Measurements from ENCODE around the gene MYLK4. TPM values are rescaled to one million over a fixed set of nuclear protein-coding genes. Genes with fewer than 3 reads are reported as not detected.
A peak's percentile ranks its signal among the peaks of the same experiment; 100 is the strongest.

MYLK4 gene
- total and polyA plus RNA-seq, 2 of the 13 experiments (the other 11 are each of a cell fraction or from before 2014, with no cell fraction given) = 0.26 to 0.29 TPM

DNA sequence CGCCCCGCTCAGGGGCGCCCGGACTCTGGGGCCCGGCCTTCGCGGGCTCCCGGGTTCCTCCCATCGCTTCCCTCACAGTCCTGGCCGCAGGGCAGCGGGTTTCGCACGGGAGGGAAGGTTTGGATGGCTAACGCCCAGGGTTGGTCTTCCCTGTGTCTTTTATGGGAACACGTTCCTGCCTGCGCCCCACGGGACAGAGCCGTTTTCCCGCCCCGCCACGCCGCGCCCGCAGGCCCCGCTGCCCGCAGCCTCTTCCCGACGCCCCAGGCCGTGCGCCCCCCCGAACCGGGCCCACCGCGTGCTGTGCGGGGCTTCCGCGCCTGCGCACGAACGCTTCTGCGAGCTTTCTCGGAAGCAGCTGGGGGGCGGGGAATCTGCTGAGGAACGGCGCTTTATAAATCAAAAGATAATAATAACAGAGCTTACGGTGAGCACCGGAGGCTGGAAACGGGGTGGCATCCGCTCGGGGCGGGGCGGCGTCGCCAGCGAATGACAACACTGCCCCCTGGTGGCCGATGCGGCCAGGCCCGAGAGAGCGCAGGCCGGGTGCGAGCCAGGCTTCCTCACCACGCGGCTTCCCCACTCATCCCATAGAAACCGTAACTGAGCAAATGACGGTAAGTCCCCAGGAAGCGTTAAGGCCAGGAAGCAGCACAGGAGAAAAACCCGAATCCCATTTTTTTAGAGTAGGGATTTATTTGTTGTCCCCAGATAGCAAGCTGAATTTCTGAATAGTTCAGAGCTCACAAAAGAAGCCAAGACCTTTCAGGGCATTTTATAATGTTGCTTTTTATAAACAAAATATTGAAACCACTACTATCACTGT, 116.4 kb downstream of the MYLK4 start (continued):
- TF ChIP-seq TP53 (CRISPR knock-in tag; conservative IDR thresholded peaks at IDR 0.05) (0 out of 2 replicates have a peak, but pooled peaks have one; percentile 32), RBFOX2 (IDR thresholded peaks at IDR 0.05; ENCODE audit: low read depth, low read length) (no peak), ZNF772 (CRISPR knock-in tag; IDR thresholded peaks at IDR 0.05) (peak; percentile 37; the same call in 1 of the 2 replicates), ZNF143 (CRISPR knock-in tag; IDR thresholded peaks at IDR 0.05) (no peak), ESRRA (CRISPR knock-in tag; IDR thresholded peaks at IDR 0.05; ENCODE audit: low read depth) (0 out of 2 replicates have a peak, but pooled peaks have one; percentile 36), ZNF354B (CRISPR knock-in tag; IDR thresholded peaks at IDR 0.05) (no peak), IRF2 (CRISPR knock-in tag; IDR thresholded peaks at IDR 0.05) (peak; percentile 69), ZFP1 (CRISPR knock-in tag; IDR thresholded peaks at IDR 0.05) (no peak), ZNF746 (CRISPR knock-in tag; IDR thresholded peaks at IDR 0.05) (no peak), ZNF629 (CRISPR knock-in tag; conservative IDR thresholded peaks at IDR 0.05) (no peak), TOE1 (CRISPR knock-in tag; IDR thresholded peaks at IDR 0.05) (no peak)
- TF ChIP-seq, protein P1, sequence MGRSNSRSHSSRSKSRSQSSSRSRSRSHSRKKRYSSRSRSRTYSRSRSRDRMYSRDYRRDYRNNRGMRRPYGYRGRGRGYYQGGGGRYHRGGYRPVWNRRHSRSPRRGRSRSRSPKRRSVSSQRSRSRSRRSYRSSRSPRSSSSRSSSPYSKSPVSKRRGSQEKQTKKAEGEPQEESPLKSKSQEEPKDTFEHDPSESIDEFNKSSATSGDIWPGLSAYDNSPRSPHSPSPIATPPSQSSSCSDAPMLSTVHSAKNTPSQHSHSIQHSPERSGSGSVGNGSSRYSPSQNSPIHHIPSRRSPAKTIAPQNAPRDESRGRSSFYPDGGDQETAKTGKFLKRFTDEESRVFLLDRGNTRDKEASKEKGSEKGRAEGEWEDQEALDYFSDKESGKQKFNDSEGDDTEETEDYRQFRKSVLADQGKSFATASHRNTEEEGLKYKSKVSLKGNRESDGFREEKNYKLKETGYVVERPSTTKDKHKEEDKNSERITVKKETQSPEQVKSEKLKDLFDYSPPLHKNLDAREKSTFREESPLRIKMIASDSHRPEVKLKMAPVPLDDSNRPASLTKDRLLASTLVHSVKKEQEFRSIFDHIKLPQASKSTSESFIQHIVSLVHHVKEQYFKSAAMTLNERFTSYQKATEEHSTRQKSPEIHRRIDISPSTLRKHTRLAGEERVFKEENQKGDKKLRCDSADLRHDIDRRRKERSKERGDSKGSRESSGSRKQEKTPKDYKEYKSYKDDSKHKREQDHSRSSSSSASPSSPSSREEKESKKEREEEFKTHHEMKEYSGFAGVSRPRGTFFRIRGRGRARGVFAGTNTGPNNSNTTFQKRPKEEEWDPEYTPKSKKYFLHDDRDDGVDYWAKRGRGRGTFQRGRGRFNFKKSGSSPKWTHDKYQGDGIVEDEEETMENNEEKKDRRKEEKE (IDR thresholded peaks at IDR 0.05) = no peak
- TF ChIP-seq, protein P2, sequence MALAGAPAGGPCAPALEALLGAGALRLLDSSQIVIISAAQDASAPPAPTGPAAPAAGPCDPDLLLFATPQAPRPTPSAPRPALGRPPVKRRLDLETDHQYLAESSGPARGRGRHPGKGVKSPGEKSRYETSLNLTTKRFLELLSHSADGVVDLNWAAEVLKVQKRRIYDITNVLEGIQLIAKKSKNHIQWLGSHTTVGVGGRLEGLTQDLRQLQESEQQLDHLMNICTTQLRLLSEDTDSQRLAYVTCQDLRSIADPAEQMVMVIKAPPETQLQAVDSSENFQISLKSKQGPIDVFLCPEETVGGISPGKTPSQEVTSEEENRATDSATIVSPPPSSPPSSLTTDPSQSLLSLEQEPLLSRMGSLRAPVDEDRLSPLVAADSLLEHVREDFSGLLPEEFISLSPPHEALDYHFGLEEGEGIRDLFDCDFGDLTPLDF (CRISPR knock-in tag; IDR thresholded peaks at IDR 0.05) = no peak
- TF ChIP-seq, protein P3, sequence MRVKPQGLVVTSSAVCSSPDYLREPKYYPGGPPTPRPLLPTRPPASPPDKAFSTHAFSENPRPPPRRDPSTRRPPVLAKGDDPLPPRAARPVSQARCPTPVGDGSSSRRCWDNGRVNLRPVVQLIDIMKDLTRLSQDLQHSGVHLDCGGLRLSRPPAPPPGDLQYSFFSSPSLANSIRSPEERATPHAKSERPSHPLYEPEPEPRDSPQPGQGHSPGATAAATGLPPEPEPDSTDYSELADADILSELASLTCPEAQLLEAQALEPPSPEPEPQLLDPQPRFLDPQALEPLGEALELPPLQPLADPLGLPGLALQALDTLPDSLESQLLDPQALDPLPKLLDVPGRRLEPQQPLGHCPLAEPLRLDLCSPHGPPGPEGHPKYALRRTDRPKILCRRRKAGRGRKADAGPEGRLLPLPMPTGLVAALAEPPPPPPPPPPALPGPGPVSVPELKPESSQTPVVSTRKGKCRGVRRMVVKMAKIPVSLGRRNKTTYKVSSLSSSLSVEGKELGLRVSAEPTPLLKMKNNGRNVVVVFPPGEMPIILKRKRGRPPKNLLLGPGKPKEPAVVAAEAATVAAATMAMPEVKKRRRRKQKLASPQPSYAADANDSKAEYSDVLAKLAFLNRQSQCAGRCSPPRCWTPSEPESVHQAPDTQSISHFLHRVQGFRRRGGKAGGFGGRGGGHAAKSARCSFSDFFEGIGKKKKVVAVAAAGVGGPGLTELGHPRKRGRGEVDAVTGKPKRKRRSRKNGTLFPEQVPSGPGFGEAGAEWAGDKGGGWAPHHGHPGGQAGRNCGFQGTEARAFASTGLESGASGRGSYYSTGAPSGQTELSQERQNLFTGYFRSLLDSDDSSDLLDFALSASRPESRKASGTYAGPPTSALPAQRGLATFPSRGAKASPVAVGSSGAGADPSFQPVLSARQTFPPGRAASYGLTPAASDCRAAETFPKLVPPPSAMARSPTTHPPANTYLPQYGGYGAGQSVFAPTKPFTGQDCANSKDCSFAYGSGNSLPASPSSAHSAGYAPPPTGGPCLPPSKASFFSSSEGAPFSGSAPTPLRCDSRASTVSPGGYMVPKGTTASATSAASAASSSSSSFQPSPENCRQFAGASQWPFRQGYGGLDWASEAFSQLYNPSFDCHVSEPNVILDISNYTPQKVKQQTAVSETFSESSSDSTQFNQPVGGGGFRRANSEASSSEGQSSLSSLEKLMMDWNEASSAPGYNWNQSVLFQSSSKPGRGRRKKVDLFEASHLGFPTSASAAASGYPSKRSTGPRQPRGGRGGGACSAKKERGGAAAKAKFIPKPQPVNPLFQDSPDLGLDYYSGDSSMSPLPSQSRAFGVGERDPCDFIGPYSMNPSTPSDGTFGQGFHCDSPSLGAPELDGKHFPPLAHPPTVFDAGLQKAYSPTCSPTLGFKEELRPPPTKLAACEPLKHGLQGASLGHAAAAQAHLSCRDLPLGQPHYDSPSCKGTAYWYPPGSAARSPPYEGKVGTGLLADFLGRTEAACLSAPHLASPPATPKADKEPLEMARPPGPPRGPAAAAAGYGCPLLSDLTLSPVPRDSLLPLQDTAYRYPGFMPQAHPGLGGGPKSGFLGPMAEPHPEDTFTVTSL (CRISPR knock-in tag; IDR thresholded peaks at IDR 0.05; ENCODE audit: borderline replicate concordance) = no peak; the same call in 1 of the 2 replicates
- TF ChIP-seq, protein P4, sequence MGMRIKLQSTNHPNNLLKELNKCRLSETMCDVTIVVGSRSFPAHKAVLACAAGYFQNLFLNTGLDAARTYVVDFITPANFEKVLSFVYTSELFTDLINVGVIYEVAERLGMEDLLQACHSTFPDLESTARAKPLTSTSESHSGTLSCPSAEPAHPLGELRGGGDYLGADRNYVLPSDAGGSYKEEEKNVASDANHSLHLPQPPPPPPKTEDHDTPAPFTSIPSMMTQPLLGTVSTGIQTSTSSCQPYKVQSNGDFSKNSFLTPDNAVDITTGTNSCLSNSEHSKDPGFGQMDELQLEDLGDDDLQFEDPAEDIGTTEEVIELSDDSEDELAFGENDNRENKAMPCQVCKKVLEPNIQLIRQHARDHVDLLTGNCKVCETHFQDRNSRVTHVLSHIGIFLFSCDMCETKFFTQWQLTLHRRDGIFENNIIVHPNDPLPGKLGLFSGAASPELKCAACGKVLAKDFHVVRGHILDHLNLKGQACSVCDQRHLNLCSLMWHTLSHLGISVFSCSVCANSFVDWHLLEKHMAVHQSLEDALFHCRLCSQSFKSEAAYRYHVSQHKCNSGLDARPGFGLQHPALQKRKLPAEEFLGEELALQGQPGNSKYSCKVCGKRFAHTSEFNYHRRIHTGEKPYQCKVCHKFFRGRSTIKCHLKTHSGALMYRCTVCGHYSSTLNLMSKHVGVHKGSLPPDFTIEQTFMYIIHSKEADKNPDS (CRISPR knock-in tag; IDR thresholded peaks at IDR 0.05) = no peak

Measured in HepG2 (cell line).